Measurements from ENCODE around the gene ANKRD22. TPM values are rescaled to one million over a fixed set of nuclear protein-coding genes. Genes with fewer than 3 reads are reported as not detected.

Gene ANKRD22
- total RNA-seq, 1 donor from 2014 or later, result not detected

GRCh38 chr10:88830643-88831268, 20.9 kb downstream of the ANKRD22 start:
- Mint-ChIP-seq H3K4me1 (ENCODE audit: low read depth) (no peaks in the 10 kb centered on the region), H3K27ac (ENCODE audit: unreplicated experiment) (no peak overlapping the region), H3K27me3 (ENCODE audit: low read depth) (peaks cover 26% of the 10 kb centered on the region), H3K9me3 (ENCODE audit: low read depth) (no peaks in the 10 kb centered on the region), H3K36me3 (ENCODE audit: low read depth) (no peaks in the 10 kb centered on the region), H3K4me3 (ENCODE audit: unreplicated experiment) (no peak overlapping the region)
- no peak for TF ChIP-seq CTCF (IDR thresholded peaks at IDR 0.05)
- DNase-seq (ENCODE audit: low spot score), result no peak

DNA sequence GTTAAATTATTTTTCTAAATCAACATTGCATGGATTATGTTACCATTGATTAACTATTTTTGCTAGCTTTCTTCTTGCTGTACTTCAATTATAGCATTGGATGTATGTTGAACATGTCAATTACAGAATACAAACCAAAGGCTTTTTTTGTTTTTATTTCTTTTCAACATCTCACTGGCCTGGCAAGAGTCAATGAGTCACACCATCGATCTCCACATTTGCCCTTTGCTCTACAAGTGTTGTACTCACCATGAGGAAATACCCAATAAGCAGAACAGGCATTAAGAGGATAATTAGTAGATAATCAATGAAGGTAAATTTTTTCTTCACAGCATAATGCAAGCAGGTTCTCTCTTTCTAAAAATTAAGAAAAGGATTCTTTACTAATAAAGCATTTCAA, 23.3 kb downstream of the ANKRD22 start:
- H3K4me3 Mint-ChIP-seq (ENCODE audit: unreplicated experiment), result no peak overlapping the region
- no peaks in the 10 kb centered on the region for H3K9me3 Mint-ChIP-seq (ENCODE audit: low read depth)
- H3K27ac Mint-ChIP-seq (ENCODE audit: unreplicated experiment), result no peak overlapping the region
- H3K36me3 Mint-ChIP-seq (ENCODE audit: low read depth), result no peaks in the 10 kb centered on the region
- DNase-seq (ENCODE audit: low spot score), result no peak
- H3K4me1 Mint-ChIP-seq (ENCODE audit: low read depth), result no peaks in the 10 kb centered on the region
- TF ChIP-seq CTCF (IDR thresholded peaks at IDR 0.05), result no peak
- peaks cover 26% of the 10 kb centered on the region for H3K27me3 Mint-ChIP-seq (ENCODE audit: low read depth)

DNA sequence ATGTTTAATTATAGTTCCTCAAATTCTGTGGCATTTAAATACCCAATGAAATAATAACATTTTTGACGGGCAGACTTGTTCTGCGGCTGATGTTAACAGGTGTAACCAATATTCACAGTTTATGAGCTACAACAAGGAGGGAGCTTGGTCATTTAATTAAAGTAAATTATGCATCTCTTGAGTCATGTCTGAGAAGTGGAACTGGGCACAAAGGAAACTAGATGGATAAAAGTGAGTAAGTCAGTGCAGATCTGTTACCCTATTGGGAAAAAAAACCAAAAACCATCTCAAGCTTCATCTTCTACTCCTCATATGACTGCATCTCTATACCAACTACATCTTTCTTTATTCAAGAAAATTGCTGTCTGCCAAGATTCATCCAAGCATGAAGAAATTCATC, 24.0 kb downstream of the ANKRD22 start:
- DNase-seq (ENCODE audit: low spot score), result no peak
- Mint-ChIP-seq H3K4me1 (ENCODE audit: low read depth) (no peaks in the 10 kb centered on the region), H3K27ac (ENCODE audit: unreplicated experiment) (no peak overlapping the region), H3K36me3 (ENCODE audit: low read depth) (no peaks in the 10 kb centered on the region), H3K9me3 (ENCODE audit: low read depth) (no peaks in the 10 kb centered on the region), H3K4me3 (ENCODE audit: unreplicated experiment) (no peak overlapping the region), H3K27me3 (ENCODE audit: low read depth) (peaks cover 27% of the 10 kb centered on the region)
- no peak for TF ChIP-seq CTCF (IDR thresholded peaks at IDR 0.05)

GRCh38 chr10:88826388-88826787, 25.3 kb downstream of the ANKRD22 start:
- no peak for DNase-seq (ENCODE audit: low spot score)
- no peak for TF ChIP-seq CTCF (IDR thresholded peaks at IDR 0.05)
- no peaks in the 10 kb centered on the region for H3K9me3 Mint-ChIP-seq (ENCODE audit: low read depth)
- no peak overlapping the region for H3K4me3 Mint-ChIP-seq (ENCODE audit: unreplicated experiment)
- H3K4me1 Mint-ChIP-seq (ENCODE audit: low read depth), result no peaks in the 10 kb centered on the region
- no peak overlapping the region for H3K27ac Mint-ChIP-seq (ENCODE audit: unreplicated experiment)
- no peaks in the 10 kb centered on the region for H3K36me3 Mint-ChIP-seq (ENCODE audit: low read depth)
- peaks cover 22% of the 10 kb centered on the region for H3K27me3 Mint-ChIP-seq (ENCODE audit: low read depth)

DNA sequence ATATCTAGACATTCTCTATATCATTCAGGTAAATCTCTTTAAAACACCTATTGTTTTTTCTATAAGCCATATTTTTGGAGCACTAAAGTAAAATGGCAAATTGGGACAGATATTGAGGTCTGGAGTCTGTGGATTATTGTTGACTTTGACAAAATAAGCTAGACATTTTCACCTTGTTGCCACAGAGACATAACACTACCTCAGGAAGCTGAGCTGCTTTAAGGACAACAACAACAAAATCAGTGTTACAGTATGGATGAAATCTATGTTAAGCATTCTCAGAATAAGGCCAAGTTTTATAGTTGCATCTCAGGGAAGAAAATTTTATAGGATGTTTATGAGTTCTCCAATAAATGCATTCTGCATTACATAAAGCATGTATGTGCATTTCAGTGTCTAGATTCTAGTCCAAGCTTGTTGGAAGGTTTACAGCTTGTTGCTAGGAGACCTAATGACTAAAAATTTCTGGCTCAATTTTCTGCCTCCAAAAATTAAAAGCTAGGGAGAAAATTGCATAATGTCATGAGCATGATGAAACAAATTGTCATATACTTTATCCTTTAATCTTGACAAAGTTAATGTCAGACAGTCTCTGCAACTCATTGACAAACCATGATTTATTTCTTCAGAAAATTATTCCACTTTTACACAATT, 30.8 kb downstream of the ANKRD22 start:
- Mint-ChIP-seq H3K4me1 (ENCODE audit: low read depth) (no peaks in the 10 kb centered on the region), H3K9me3 (ENCODE audit: low read depth) (no peaks in the 10 kb centered on the region), H3K27me3 (ENCODE audit: low read depth) (peaks cover 16% of the 10 kb centered on the region), H3K4me3 (ENCODE audit: unreplicated experiment) (no peak overlapping the region), H3K36me3 (ENCODE audit: low read depth) (no peaks in the 10 kb centered on the region), H3K27ac (ENCODE audit: unreplicated experiment) (no peak overlapping the region)
- TF ChIP-seq CTCF (IDR thresholded peaks at IDR 0.05), result no peak
- no peak for DNase-seq (ENCODE audit: low spot score)

Data from chondrocyte (in vitro differentiated cells).